ENCODE measurements around the gene SLC15A1.

The SLC15A1 gene

GRCh38 chr13:98752467-98753290, at the start of gene SLC15A1:
Gene SLC15A1 (minus strand): TSS chr13:98752672. CDS start chr13:98752598, 74 bp downstream.
- in situ Hi-C loops (cut with MboI; ENCODE audit: low pct_unique_long_range_greater_than_20kb, low sequenced_read_pairs): no loop called here
- no peak for DNase-seq

DNA sequence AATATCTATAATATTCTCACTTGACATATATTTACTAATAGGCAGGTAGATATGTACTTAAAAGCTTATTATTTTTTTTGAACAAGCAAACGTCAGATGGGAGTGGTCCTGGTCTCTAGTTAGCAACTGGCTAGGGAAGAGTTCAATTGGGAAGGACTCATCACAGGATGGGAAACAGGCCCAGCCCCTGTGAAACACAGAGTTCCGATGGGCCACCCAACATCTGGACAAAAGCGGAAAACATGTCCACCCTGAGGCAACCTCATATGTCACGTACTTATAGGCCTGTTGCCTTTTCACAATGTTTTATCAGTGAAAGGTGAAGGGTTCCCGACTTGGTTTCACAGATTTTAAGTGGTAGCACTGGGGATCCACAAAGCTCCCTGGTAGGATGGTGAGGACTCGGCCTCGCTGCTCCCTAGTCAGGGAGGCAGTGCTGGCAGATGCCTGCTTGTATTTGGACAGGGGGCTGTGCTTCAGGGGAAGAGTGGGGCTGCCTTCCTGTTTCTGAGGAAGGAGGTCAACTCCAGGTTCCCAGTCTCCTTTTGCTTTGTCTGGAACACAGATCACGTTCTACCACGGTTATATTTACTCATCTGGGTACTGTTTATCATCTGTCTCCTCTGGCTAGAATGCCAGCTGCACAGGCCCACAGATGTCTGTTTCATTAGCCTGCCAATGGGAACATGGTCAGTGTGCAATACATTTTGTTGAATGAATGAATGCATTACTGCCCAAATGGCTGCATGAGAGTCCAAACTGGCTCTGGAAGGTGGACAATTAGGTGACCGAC, 49.4 kb upstream of the SLC15A1 start:
- no peak for DNase-seq
- in situ Hi-C loops (cut with MboI; ENCODE audit: low pct_unique_long_range_greater_than_20kb, low sequenced_read_pairs): no loop called here

DNA sequence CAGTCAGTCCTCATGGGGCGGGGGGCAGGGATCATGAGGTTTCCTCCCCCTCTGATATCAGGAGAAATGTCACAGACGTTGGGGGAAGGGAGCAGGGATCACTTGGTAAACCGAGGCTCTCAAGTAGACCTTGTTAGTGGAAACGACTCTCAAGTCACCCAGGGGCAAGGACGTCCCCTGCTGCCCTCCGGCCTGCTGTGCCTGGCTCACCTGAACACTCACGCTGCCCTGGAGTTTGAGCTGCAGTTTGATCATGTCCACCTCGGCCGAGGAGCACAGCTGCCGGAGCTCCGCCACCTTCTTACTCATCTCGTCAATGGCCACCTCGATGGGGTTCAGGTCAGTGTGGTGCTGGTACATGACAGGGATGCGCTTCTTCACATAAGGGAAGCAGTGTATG, 47.6 kb upstream of the SLC15A1 start:
- in situ Hi-C loops (cut with MboI; ENCODE audit: low pct_unique_long_range_greater_than_20kb, low sequenced_read_pairs): no loop called here
- no peak for DNase-seq

DNA sequence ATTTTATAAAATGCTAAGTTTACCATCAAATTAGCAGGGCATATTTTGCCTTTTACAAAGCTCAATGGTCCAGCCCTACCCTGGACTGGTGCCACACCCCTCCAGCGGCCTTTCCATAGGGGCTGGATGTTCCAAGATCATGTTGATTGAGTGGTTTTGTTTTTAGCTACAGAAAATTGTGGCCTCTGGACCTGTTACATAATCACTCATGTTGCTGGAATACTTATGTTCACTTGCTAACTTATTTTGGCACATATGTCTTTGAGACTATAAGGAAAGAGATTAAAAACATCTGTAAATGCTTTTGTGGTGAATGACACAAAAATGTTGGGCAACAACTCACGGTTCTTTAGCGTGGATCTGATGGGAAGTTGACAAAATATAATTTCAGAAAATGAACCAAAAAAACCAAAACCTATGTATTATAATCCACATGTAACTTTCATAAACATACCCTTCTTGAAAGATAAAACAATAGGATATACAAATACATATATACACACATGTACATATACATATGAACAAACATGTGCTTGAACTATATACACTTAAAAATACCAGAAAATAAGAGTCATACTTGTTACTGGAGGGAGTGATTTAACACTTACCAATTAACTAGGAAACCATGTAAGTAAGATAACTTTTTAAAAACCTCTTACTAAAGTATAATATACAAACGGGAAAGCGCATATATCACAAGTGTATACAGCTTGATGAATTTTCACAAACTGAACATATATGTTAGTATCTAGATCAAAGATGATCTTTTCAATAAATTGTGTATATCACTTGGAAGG, 46.6 kb upstream of the SLC15A1 start:
- no peak for DNase-seq
- in situ Hi-C loops (cut with MboI; ENCODE audit: low pct_unique_long_range_greater_than_20kb, low sequenced_read_pairs): no loop called here

DNA sequence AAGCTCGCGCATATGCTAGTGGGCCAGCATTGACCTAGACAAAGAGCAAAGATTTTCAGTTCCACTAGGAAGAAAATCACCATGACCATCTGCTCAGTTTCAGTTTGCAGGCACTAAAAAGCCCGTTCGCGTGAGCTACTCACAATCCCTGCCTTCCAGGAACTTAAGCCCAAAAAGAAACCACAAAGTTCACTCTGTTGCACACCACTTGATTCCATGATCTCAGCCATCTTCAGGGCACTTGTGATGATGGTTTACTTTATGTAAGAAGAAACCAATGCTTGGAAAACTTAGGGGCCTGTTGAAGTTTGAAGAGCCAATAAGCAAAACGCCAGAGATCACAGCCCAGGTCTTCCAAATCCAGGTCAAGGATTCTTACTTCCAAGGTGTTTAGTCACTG, 45.0 kb upstream of the SLC15A1 start:
- DNase-seq: peak; percentile 4
- in situ Hi-C loops (cut with MboI; ENCODE audit: low pct_unique_long_range_greater_than_20kb, low sequenced_read_pairs): no loop called here

DNA sequence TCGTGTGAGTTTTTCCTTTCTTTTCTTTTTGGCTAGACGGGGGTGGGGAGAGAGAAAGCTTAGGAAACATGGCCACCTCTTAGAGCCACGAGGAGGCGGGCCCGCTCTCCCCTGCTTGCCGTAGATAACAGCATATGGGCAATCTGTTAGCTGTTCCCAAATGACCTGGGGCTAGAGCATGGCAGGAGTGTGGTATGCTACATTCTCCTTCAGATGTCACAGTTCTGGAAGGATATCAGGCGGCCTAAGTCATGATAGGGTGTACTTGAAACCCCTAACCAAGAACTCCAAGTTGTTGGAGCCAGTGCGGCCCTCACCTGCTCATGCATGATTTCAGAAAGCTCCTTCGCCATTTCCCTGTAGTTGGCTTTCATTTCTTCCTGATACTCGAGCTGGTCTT, 44.3 kb upstream of the SLC15A1 start:
- in situ Hi-C loops (cut with MboI; ENCODE audit: low pct_unique_long_range_greater_than_20kb, low sequenced_read_pairs): no loop called here
- DNase-seq: no peak

DNA sequence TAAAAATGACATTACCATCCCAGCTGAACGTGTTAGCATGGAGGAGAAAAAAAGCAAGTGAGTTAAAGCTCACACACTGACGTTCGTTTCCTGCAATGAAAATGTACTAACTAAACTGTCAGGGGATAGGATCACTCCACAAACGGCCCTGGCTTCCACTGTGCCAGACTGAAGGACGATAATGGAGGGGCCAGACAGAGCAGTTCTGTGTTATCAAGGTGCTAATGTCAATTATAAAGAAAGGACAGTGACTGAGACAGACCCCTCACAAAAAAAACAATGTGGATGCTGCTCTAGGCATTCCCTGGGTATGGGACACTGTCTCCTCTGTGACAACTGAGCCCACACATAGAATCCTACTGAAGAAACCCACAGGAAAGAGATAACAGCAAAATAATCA, 43.7 kb upstream of the SLC15A1 start:
- in situ Hi-C loops (cut with MboI; ENCODE audit: low pct_unique_long_range_greater_than_20kb, low sequenced_read_pairs): no loop called here
- DNase-seq: no peak

- DNase-seq: no peak
- in situ Hi-C loops (cut with MboI; ENCODE audit: low pct_unique_long_range_greater_than_20kb, low sequenced_read_pairs): no loop called here
Measured at GRCh38 chr13:98795220-98795619, 42.7 kb upstream of the SLC15A1 start.

DNA sequence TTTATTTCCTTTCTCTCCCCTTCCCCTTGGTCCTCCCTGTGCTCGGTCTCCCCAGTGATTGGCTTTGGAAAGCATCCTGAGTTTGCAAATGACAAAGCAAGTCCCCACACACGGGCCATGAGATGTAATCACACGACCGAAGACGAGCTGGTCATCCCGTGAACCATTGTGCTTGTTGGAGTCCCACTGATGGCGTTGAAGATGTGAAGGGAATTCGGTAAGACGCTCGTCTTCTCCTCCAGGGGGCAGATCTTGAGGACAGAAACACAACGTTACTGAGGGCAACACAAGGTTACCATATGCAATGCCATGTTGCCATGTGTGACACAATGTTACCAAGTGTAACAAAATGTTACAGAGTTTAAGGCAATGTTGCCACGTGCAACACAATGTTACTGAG, 42.0 kb upstream of the SLC15A1 start:
- no peak for DNase-seq
- in situ Hi-C loops (cut with MboI; ENCODE audit: low pct_unique_long_range_greater_than_20kb, low sequenced_read_pairs): no loop called here

- in situ Hi-C loops (cut with MboI; ENCODE audit: low pct_unique_long_range_greater_than_20kb, low sequenced_read_pairs): no loop called here
- no peak for DNase-seq
Measured at GRCh38 chr13:98792785-98793495, 40.5 kb upstream of the SLC15A1 start.

DNA sequence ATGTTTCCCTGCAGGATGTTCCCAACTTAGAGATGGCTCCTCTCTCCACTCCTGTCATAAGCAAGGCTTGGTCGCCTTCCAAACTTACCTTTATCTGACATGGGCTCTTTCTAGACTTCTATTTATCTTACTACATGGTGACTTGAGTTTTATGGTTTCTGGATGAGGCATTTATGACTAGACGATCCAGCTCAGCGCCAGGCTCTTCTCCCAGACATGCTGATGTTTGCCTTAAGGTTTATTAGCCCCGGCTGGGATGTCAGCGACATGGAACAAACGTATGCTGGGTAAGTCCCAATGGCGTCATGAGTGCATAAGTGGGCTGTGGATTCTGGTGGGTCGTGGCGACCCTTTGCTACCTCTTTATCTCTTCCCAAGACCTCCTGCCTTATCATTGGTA, 39.8 kb upstream of the SLC15A1 start:
- in situ Hi-C loops (cut with MboI; ENCODE audit: low pct_unique_long_range_greater_than_20kb, low sequenced_read_pairs): no loop called here
- DNase-seq: no peak

DNA sequence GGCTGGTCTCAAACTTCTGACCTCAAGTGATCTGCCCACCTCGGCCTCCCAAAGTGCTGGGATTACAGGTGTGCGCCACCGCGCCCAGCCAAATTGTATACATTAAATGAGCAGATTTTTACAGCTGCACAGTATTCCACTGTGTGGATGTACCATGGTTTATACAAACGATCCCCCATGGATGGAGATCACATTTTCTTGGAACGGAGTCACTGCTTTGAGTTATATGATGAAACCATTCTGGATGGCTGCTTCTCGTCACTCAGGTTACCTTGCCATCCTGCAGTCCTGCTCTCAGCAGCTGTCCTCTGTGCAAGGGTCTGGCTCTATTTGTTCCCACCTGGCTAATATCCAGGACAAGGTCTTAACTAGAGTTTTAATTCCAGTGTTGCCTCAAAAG, 39.1 kb upstream of the SLC15A1 start:
- in situ Hi-C loops (cut with MboI; ENCODE audit: low pct_unique_long_range_greater_than_20kb, low sequenced_read_pairs): no loop called here
- DNase-seq: no peak

GRCh38 chr13:98787996-98788395, 35.5 kb upstream of the SLC15A1 start:
- in situ Hi-C loops (cut with MboI; ENCODE audit: low pct_unique_long_range_greater_than_20kb, low sequenced_read_pairs): no loop called here

DNA sequence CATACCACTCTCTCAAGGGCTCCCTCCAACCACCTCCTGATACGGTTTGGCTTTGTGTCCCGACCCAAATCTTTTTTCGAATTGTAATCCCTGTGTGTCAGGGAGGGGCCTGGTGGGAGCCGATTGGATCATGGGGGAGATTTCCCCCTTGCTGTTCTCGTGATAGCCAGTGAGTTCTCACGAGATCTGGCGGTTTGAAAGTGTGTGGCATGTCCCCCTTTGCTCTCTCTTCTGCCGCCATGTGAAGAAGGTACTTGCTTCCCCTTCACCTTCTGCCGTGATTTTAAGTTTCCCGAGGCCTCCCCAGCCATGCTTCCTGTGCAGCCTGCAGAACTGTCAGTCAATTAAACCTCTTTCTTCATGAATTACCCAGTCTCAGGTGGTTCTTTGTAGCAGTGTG, 34.7 kb upstream of the SLC15A1 start:
- in situ Hi-C loops (cut with MboI; ENCODE audit: low pct_unique_long_range_greater_than_20kb, low sequenced_read_pairs): no loop called here
- DNase-seq: no peak

More at GRCh38 chr13:98787996-98788395, 35.5 kb upstream of the SLC15A1 start:
- DNase-seq: no peak

GRCh38 chr13:98786023-98786422, 33.6 kb upstream of the SLC15A1 start:
- DNase-seq: no peak
- in situ Hi-C loops (cut with MboI; ENCODE audit: low pct_unique_long_range_greater_than_20kb, low sequenced_read_pairs): no loop called here

DNA sequence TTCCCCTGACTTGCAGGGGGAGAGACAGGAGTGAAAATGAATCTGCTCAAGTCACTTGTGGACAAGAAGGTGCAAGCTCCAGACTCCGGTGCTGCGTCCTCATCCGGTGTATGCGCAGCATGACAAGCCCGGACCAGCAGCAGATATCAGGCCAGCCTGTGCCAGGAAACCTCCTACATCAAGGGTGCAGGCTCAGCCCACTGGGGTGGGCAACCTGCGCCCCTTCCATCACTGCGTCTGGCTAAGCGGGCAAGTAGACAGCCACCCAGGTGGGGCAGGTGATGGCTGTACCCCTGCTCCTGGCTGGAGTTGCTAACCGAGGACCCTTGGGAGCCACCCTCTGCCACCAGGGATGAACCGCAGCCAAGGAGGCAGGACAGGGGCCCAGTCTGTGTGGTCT, 32.9 kb upstream of the SLC15A1 start:
- in situ Hi-C loops (cut with MboI; ENCODE audit: low pct_unique_long_range_greater_than_20kb, low sequenced_read_pairs): no loop called here
- no peak for DNase-seq

DNA sequence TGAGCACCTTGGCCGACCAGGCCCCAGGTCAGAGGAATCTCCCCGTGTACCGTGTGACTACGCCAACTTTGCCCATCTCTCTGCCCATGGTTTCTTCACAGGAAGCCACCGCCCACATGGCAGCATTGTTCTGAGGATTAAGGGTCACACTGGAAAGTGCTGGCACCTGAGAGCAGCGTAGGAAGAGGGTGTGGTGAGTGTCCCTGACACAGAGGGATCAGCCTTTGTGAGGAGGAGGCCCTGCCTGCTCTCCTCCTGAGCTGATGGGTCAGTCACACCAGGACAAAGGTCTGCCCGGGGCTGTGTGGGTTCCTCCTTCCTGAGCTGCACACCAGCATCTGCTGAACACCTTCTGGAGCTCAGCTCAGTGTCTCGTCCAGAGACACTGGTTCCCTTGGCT, 32.2 kb upstream of the SLC15A1 start:
- in situ Hi-C loops (cut with MboI; ENCODE audit: low pct_unique_long_range_greater_than_20kb, low sequenced_read_pairs): no loop called here
- no peak for DNase-seq

DNA sequence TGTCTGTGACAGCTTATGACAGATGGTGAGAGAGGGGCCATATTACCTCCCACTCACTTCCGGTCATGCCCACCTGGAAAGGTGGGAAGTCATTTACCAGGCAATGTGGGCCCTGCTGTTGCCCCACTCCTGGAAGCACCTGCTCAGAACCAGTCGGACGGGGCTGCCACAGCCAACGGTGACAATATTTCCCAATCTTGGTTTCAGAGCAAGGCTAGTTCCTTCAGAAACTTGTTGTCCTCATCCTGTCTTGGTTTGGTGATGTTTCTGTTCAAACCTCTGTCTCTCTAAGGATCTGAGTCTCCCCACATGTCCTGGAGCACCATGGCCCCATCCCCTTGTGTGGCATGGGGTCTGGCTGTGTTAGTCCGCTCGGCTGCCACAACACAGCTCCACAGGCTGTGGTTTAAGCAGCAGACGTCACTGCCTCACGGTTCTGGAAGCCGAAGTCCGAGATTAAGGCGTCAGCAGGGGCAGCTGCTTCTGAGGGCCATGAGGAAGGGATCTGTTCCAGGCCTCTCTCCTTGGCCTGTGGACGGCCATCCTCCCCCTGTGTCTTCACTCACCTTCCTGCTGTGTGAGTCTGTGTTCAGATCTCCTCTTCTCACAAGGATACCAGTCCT, 31.5 kb upstream of the SLC15A1 start:
- in situ Hi-C loops (cut with MboI; ENCODE audit: low pct_unique_long_range_greater_than_20kb, low sequenced_read_pairs): no loop called here
- no peak for DNase-seq

DNA sequence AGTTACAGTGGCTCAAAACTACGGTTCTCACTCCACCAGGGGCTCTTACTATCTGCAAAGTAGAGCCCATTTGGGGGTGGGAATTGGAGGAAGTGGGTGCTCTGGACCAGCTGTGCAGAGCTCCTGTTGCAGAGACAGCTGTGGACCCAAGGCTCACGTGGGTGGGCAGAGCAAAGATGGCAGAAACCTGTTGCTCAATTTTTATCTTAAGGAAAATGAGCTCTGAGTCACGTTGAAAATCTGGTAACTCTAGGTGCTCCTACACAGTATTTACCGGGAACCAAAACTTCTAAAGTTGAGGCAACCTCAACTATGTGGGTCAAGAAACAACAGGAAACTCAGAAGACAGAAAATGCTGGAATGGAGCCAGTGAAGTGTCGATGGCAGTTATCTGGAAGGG, 30.2 kb upstream of the SLC15A1 start:
- in situ Hi-C loops (cut with MboI; ENCODE audit: low pct_unique_long_range_greater_than_20kb, low sequenced_read_pairs): no loop called here
- no peak for DNase-seq

Measured in KBM-7 (cell line).